Activated CD8-positive, alpha-beta memory T cell treated with anti-CD3 and anti-CD28 coated beads for 36 hours (primary cell): ENCODE data around the gene RPL27A. TPM values are rescaled to one million over a fixed set of nuclear protein-coding genes. Genes with fewer than 3 reads are reported as not detected.

Experiments
- CTCF ChIA-PET: fragments of 350-600 bp; sonication (Branson Sonifier 250); formaldehyde crosslinking; loops from one replicate; lab custom pipeline; 2021; ENCODE audit warnings: antibody characterized with exemption; lab: Charles Lee
- POLR2A ChIA-PET: fragments of 350-600 bp; sonication (Branson Sonifier 250); formaldehyde crosslinking; loops from one replicate; lab custom pipeline; 2021; ENCODE audit warnings: antibody characterized with exemption; lab: Charles Lee
- total RNA-seq, 2 experiments: library from RNA; stranded (reverse); gene quantifications; one replicate each; pipeline ENCODE4 v1.2.3, GENCODE V29; 2021

Gene RPL27A
- total RNA-seq, 2 experiments from 2014 or later: 1,043 to 1,075 TPM

DNA sequence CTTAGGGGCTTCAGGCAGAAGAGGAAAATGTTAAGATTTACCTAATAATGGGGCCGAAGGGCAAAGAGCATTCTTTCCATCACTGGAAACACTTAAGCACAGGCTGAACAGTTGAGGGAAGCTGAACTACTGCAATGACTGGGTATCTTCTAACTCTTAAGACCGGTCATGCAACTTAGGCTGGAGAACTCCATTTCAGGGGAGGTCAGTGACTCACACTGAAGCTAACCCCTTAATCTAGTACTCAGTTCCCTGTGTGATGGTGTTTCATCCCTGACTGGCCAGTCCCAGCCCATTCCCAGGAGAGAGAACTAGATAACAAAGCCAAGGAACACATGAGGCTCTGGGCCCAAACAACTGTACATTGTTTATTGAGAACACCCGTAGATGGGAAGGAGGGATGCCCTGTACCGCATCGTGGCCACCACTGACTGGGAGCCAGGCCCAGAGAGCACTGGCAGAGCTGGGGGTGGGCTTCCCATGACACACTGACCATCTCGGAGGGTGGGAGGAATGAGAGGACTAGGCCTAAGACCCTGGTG, 10.5 kb downstream of the RPL27A start:
- POLR2A ChIA-PET: no interaction called here
- CTCF ChIA-PET: interaction anchor here (0.6 kb wide), 1 partner anchor 481 kb away, joined by 4 read pairs; no protein-coding TSS in a partner anchor

DNA sequence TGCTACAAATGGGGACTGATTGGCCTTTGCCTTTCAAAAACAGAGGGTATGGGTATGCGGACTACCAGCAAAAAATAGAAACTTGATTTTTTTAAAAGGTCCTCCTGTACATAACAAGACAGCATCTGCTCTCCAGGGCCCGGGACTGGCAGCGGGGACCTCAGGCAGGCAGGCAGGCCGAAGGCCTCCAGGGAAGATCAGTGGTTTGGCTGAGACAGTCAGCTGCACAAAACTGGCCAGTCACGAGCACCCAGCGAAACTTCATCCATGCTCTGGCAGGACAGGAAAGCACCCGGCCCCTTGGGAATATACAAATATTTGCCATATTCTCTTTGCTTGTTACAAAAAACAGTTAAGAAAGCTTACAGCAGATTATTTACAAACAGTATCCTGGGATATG, 11.0 kb downstream of the RPL27A start:
- POLR2A ChIA-PET: no interaction called here
- CTCF ChIA-PET: interaction anchor here (0.6 kb wide), 1 partner anchor 480 kb away, joined by 4 read pairs; no protein-coding TSS in a partner anchor

DNA sequence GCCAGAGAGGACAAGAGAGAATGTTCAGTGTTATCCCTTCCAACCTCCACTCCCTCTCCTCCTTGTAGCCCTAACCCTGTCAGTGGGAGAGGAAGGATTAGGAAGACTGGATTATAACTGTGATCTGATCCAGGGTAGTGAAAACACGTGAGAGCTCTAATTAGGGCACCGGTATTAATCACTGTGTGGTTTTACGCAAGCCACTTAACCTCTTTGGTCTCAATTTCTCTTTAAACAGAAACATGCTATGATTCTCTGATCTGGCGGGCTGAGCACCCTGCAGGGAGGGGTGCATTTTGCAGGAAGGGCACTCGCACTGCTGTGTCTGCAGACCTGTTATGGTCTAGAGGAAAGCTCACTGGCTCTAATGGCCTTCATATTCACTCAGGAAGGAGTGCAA, 11.5 kb downstream of the RPL27A start:
- CTCF ChIA-PET: no interaction called here

DNA sequence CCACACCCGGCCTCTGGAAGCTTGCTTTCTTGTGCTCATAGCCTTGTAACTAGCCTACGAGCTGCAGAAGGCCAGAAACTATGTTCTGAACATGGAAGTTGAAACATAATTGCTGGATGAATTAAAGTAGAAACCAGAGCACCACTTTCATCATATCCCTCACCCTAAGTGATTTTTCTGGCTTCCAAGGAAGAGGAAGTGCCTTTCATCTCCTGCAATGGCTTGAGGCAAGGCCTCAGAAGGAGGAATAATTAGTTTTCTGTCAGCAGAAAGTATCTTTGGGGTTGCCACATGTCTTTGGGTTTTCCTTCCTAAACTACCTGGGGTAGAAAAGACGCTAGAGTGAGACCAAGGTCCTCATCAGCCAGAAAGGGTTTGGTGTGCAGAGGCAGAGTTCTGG, 14.5 kb downstream of the RPL27A start:
- POLR2A ChIA-PET: no interaction called here

More for the DNA sequence above, 11.5 kb downstream of the RPL27A start:
- POLR2A ChIA-PET: no interaction called here

DNA sequence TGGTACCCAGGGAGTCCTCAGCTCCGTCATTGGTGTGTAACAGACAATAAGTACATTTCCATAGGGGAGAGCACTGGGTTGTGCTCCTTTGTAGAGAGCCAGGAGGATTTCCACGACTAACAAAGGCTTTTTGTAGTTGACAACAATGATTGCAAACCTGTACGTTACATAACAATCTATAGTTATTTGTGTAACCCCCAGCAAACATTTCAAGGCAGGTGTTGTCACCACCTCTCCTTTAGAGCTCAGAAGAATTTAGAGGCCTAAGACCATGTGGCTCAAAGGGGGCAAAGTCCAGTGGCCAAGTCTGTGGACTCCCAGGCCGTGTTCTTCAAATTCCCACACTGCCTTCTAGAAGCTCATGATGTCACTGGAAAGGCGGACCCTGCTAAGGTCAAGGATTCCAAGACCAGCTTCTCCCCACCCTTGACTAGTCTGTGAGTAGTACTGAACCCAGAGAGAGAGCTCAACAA, 15.8 kb downstream of the RPL27A start:
- CTCF ChIA-PET: no interaction called here
- POLR2A ChIA-PET: no interaction called here

More for the DNA sequence above, 14.5 kb downstream of the RPL27A start:
- CTCF ChIA-PET: no interaction called here

DNA sequence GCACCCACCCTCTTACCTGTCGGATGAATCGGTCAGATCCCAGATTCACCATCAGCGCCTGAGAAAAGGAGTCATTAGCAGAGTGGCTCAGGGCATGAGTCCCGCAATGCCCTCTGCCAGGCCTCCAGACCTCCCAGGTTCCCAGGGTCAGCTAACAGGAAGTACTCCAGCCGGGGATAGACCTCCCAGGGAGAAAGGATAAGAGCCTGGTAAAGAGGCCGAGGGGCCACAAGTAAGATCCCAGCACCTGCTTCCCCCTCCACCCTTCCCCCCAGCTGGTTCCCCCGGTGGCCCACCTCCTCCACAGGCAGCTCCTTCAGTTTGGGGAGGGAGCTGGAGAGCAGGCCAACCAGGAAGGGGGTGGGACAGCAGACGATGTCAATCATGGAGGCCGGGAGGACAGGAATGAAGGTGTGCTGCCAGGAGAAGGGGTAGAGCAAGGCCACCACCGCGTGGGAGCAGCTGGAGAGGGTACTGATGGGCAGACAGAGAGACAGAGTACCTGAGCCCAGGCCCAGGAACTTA, 16.4 kb downstream of the RPL27A start:
- CTCF ChIA-PET: no interaction called here
- POLR2A ChIA-PET: no interaction called here

DNA sequence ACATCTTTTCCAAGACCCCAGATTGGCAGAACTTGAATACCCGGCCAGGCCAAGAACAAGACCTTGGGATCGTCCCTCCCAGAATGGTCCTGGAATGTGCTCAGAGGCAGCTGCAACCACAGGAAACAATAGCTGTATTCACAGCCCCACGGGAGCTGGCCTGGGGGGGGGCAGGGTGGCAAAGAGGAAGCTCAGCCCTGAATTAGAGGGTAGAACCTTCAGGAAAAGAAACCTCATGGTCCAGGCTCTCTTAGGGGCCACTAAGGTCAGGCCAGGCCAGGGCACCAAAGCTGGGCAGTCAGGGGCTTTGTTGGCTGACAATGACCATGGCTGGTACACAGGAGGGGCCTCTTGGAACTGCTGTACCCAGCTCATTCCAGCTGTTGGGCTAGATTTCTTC, 17.3 kb downstream of the RPL27A start:
- CTCF ChIA-PET: no interaction called here
- POLR2A ChIA-PET: no interaction called here

DNA sequence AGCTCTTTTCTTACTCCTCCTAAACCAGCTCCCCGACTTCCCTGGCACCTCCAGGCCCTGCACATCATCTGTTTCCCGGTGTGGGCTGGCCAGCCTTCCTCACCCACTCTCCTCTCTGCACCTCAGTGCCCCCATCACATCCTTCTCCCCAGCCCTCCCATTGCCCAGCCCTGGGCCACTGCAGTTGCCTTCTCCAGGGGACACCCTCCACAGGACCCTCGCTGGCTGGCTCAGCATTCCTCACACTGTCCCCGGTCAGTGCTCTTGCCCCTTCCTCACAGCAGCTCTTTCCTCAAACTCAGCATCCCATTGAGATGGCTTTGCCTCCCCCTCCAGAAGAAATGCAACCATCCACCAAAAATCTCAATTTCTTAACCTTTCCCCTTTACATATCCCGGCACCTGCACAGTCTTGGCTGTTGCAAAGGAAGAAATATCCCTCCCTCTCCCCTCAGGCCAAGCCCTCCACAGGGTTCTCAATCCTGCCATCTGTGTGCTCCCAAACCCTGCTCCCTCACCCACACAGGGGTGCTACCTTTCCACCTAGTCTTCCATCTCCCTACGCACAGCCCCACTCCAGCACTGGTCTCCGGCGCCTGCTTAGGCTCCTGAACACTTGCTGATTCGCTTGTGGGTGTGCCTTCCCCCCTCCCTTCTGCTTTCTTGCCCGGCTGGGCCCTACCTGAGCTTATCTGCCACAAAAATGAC, 19.5 kb downstream of the RPL27A start:
- CTCF ChIA-PET: no interaction called here
- POLR2A ChIA-PET: no interaction called here

DNA sequence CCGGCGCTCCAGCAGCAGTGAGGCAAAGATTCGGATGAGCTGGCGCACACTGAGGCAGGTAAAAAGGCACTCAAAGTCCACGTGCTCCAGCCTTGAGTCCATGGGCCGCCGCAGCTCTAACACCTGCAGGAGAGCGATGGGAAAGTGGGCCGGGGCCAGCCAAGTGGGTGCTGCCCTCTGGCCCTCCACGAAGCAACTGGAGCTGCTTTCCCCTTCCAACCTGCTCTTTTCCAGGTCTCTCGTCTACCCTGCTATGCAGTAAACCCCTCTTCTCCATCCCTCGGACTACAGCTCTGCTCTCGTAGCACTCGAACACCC, 20.0 kb downstream of the RPL27A start:
- ChIA-PET POLR2A (no interaction called here), CTCF (no interaction called here)

DNA sequence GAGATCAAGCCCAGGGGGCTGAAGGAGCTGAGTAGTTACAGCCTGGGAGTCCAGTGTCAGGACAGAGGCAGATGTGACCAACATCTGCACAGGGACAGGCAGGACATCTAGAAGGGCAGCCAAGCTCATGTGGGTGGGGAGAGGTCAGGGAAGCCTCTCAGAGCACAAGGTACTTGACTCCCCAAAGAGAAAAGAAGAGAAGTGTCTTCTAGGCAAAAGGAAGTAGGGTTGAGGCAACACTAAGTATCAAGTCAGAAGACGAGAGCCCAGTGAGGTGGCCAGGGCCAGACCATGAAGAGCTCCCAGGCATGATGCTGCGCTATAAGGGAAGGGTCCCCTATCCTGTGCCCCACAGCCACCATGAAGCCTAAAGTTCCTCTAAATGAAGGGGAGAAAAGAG, 21.5 kb downstream of the RPL27A start:
- ChIA-PET CTCF (no interaction called here), POLR2A (no interaction called here)

DNA sequence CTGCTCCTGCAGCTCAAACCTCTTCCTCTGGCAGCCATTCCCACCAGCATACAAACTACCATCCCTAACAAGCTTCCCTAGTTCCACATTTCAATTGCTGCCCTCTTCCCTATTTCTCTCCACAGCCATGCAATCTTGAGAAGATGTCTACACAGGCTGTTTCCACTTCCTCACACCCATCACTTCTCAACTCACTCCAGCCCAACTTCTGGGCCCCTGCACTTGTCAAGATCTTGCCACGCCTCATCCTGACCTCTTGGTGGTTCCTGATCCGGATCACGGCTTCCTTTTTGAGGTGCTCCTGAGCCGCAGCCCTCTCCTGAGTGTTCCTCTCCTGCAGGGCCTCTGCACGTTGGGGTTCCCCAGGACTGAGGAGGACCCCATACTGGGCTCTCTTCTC, 22.6 kb downstream of the RPL27A start:
- ChIA-PET POLR2A (no interaction called here), CTCF (no interaction called here)

DNA sequence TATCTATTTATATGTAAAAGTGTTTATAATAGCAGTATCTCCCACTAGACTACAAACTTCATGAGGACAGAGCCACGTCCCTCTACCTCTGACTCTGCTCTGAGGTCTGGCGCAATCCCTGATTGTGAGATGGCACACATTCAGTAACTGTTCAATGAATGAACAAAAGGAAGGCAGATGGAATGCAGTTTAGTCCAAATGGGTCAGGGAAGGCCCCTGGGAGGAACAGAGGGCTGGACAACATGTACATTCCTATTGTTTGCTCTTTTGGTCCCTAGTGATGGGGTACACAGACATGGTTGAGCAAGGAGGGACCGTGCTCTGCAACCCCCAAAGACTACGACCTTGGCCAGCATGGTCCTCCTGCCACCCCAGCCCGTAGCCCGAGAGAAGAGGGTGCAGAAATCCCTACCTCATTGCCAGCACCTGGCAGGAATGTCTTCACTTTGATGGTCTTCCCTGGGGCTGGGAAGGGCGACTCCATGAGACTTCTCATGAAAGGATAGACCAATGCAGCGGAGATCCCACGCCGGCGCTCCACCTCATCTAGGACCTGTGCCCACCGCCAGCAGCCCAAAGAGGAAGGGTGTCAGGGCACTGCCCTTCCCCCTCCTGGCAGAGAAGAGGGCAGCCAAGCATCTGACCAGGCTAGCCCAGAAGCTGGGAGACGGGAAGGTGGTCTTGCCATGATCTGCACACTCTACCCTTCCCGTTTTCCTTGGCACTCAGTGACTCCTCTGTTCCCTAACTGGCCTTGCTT, 24.3 kb downstream of the RPL27A start:
- ChIA-PET CTCF (no interaction called here), POLR2A (no interaction called here)

DNA sequence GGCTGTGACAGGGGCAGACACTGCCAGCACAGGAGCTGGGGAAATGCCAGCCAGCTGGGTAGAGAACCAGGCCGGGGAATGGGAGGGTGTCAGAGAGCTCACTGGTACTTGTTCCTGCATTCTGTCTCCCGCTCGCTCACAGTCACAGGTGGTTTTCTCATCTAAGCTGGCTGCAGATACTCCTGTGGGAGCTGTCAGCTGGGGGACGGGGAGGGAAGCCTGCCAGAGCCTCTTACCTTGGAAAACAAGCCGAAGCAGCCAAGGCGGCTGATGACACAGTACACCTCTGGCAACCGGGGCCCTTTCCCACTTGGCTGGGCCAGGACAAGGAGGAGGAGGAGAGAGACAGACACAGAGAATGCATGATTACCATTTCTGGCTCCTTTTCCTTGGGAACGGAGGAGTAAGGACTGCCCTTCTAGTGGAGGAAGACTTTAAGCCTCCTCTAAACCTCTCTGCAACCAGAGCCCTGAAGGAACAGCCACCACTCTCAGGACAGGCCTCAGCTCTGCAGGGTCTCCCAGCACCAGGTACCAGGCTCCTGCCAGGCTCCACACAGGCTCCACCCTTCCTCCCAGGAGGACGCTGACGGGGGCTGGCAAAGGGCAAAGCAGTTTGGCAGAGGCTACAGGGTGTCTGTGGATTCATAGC, 25.1 kb downstream of the RPL27A start:
- POLR2A ChIA-PET: no interaction called here
- CTCF ChIA-PET: no interaction called here

DNA sequence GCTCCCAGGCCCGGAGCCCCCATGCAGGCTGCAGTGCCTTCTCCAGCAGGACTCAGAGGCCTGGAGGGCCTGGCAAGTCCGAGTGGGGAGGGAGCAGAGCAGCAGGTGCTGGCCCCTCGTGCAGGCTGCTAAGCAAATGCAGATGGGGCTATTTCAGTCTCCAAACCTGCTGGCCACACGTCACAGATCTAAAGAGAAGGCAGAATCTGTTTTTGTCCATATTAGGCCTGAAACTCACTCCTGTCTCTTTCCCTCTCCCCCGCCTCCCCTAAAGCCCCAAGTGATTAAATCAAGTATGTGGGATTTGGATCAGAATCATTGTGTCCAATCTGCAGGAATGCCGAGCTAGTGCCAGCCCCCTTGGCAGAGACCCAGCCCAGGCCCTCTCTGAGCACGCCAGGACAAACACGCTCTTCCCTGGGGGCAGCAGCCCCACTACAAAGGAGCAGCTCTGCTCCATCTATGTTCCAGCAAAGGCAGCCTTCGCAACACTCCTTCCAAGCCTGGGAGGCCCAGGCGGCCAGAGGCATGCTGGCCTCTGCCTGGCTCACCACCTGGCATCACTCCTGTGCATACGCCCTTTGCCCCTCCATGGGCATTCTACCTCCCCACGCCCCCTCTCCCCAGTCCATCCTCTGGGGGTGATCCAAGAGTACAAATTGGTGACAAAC, 26.5 kb downstream of the RPL27A start:
- ChIA-PET POLR2A (no interaction called here), CTCF (no interaction called here)

DNA sequence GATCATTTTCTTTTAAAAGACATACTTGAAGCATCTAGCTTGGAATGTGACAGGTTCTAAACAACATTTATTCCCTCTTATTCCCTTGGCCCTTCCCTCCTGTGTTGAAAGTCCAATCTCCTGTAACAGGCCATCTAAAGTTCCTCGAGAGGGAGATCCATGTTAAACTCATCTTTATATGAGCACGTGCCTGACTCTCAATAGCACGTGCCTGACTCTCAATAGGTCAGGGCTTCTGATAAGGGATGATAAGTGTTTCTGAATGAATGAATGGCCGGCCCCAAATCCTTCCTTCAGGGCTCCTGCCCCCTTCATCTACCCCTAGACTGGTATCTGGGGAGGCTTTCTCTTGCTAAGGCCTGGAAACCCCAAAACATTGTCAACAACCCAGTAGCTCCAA, 27.2 kb downstream of the RPL27A start:
- CTCF ChIA-PET: no interaction called here

DNA sequence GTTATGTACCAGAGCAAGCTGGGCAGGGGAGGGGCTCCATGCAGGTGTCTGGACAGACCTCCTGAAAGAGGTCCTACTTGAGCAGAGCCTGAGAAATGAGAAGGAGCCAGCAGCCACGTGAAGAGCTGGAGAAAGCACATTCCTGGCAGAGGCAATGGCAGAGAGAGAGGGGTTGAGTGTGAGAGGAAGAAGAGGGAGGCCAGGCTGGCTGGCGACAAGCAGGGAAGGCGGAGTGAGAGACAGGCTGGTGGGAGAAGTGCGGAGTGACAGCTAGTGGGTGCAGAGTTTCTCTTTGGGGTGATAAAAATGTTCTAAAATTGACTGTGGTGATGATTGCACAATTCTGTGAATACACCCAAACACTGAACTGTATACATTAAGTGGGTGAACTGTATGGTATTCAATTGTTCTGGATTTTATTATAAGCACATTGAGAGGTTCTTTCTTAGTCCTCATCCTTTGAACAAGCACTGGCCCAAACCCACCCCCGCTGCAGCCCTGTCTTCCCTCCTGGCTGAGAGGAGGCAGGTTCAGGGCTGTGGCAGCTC, 29.4 kb downstream of the RPL27A start:
- ChIA-PET POLR2A (no interaction called here), CTCF (interaction anchor here (0.7 kb wide), 1 partner anchor 48 kb away, joined by 3 read pairs; no protein-coding TSS in a partner anchor)

More for the DNA sequence above, 27.2 kb downstream of the RPL27A start:
- POLR2A ChIA-PET: no interaction called here

DNA sequence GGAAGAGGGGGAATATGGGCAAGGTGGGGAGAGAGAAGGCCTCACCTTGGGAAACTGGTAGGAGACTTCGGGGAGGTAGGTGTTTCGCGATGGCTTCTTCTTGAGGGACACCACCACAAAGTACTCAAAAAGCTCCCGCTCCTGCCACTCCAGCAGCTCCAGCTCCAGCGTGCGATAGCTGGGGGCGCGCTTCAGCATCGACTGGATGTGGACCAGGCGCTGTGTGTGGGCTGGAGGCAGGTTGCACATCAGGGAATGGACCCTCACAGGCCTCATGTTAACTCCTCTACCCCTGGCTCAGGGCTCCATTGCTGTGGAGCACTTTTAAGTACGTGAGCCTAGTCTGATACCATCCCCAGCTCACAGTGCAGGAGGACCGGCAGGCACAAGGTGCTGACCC, 29.9 kb downstream of the RPL27A start:
- ChIA-PET POLR2A (no interaction called here), CTCF (interaction anchor here (0.7 kb wide), 1 partner anchor 47 kb away, joined by 3 read pairs; no protein-coding TSS in a partner anchor)

DNA sequence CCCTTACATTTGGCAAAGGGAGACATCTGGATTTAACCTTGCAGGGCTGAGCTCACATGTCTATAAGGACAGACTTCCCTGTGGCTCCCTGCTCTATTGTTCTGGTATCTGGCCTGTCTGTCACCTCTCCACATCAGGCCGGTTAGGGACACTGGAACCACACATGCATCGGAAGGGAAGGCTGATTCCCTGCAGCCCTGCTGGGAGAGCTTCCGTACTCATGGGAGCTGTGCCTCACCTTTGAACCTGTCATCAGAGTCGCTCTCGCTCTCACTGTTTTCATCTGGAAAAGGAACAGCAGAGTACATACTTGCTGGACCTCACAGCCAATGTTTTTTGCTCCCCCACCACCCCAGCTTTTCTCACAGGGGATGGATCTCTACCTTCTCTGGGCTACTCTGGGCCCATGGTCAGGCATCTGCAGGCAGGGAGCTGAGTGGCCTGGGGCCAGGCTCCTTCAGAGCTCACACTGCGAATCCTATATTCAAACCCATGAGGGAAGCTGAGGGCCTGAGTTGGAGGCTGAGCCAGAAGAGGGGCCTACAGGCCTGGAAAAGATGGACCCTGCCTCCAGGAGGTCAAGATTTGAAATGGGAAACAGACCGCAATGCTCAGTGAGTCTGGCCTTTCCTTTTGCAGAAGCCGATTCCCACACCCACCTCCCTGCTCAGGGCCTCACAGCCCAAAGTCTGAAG, 31.3 kb downstream of the RPL27A start:
- POLR2A ChIA-PET: no interaction called here
- CTCF ChIA-PET: no interaction called here
